Right ventricle myocardium inferior (tissue), 1 donor: ENCODE measurements around the gene APOBEC3A. TPM values are rescaled to one million over a fixed set of nuclear protein-coding genes. Genes with fewer than 3 reads are reported as not detected.
"Not testable (repeated sequence)": the region's sequence is repeated elsewhere in the genome, so short reads cannot be mapped to it uniquely, and the experiment has no call there.

Experiments
- ATAC-seq: fragments of 200-7000 bp; cut with Tn5 transposase; one replicate; pipeline ENCODE4 v1.9.1; 2020; ENCODE audit warnings: mild to moderate bottlenecking, moderate library complexity
- DNase-seq: peaks from one replicate; pipeline ENCODE4 v3.0.0; 2021; ENCODE audit errors: missing footprints
- intact Hi-C: fragments of 100-400 bp; cut with DNase I; formaldehyde crosslinking; loops from one replicate; pipeline ENCODE4 v1.11.0; 2022
- total RNA-seq: library from RNA; stranded (reverse); fragmentation: NEBNext Ultra II Directional; extraction: Animal tissue kit (Norgen Biotek cat#: 25700); gene quantifications from one replicate; pipeline ENCODE4 v1.2.1, GENCODE V29; 2021
- donor health status: DM: no; HTN: yes; CAD: no; lungs with severe emphysema.

The APOBEC3A gene
- total RNA-seq, 1 donor from 2014 or later = 0.78 TPM

DNA sequence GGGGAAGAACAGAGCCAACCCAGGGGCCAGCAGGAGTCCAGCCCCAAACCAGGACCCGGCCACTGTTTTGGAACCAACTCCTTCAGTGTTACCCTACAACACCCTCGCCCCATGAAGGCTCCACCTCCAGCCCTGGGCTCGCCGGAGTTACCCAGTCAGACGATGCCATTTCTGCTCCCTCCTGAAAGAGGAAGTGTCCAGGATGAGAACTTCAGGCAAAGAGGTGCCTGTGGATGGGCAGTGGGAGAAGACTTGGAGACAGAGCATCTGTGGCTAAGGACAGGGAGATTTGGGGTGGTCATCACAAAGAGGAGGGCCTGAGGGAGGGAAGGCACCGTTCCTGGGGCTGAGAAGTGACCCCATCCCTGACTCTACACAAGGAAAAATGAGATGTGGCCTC lies 38.7 kb downstream of the APOBEC3A start:
- intact Hi-C loops = loop anchor here (5.0 kb wide), 1 partner anchor 39 kb away; the partner anchor contains the start of gene APOBEC3A
- no peak for ATAC-seq
- DNase-seq = no peak

DNA sequence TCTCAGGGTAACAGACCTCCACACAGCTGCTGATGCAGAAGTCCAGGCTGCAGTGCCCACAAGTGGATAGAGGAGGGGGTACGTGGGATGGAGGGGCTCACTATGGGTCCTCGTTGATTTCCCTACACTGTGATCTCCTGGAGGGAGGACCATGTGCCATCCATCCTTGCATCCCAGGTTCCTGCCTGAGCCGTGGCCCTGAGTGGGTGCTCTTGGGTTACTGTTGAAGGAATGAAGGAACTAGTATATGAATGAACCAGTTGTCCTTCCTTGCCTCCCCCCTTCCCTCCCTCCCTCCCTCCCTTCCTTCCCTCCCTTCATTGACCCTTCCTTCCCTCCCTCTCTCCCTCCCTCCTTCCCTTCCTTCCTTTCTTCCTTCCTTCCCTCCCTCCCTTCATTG lies 40.1 kb downstream of the APOBEC3A start:
- DNase-seq (no peak), ATAC-seq (no peak)
- intact Hi-C loops = loop anchor here (5.0 kb wide), 1 partner anchor 40 kb away; the partner anchor contains the start of gene APOBEC3A

DNA sequence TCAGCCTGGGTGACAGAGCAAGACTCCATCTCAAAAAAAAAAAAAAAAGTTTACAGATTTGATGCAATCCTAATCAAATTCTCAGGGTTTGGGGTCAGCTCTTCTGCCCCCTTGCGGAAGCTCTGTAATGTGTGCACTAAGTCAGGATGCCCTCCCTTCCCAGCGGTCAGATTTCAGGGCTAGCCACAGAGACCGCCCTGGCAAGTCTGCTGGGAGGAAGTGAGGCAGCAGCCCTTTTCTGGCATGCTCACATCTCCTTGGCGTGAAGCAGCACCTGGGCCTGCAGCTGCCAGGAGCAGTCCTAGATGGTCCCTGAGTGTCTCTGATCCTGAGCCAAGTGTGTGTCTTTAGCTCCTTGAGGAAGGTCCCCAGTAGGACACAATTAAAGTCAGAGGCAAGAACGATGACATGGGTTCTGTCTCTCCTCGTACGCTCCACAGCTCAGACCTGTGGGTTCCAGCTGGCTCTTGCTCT lies 45.8 kb downstream of the APOBEC3A start:
- intact Hi-C loops = loop anchor here (1.0 to 2.0 kb wide), 2 partner anchors 134 to 234 kb away; no protein-coding TSS in a partner anchor
- DNase-seq (peak; percentile 85), ATAC-seq (peak; percentile 89)

DNA sequence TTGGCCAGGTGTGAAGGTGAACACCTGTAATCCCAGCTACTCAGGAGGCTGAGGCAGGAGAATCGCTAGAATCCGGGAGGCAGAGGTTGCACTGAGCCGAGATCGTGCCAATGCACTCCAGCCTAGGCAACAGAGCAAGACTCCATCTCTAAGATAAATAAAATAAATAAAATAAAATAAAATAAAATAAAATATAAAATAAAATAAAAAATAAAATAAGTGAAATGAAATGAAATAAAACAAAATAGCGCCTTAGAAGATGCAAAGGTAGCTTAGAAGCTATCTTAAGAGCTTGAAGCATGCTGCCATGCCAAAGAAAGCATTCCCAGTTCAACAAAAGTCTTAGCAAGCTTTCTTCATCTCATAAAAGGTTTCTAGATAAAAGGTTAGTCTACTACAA lies 49.8 kb downstream of the APOBEC3A start:
- DNase-seq (no peak), ATAC-seq (no peak)
- intact Hi-C loops = loop anchor here (5.0 kb wide), 1 partner anchor 110 kb away; no protein-coding TSS in a partner anchor

DNA sequence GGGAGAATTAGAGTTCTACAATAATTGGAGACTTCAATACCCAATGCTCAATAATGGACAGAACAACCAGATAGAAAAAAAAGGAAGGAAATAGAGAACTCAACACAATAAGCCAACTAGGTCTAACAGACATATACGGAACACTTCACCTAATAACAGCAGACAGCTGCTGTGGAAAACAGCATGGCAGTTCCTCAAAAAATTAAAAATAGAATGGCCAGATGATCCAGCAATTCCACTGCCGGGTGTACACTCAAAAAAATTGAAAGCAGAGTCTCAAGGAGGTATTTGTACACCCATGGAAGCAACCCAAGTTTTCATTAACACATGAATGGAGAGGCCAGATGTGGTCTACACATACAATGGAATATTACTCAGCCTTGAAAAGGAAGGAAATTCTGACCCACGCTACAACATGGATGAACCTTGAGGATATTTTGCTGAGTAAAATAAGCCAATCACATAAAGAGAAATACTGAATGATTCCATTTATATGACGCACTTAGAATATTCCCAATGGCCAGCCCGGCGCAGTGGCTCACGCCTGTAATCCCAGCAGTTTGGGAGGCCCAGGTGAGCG lies 51.0 kb downstream of the APOBEC3A start:
- intact Hi-C loops = loop anchor here (5.0 kb wide), 1 partner anchor 109 kb away; no protein-coding TSS in a partner anchor
- not testable (repeated sequence) for ATAC-seq, DNase-seq

DNA sequence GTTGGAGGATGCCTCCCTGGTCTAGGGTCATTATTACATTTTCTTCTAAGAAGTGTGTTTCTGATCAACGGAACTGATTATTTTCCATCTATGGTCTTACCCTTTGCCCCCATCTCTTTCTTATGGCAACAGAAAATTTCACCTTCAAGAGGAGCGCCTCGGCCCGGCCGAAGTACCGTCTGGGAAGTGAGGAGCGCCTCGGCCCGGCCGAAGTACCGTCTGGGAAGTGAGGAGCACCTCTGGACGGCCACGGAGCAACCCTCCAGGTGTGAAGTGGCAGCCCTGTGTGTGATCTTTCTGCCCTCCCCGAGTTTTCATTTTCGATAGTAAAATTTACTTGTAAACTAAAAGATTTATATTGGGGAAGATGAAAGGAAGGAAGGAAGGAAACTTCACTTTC lies 53.5 kb downstream of the APOBEC3A start:
- intact Hi-C loops = no loop called here
- ATAC-seq (no peak), DNase-seq (no peak)

Other genes with a start within 250 kb of the APOBEC3A start
- 126 TPM for gene SUN2, start 201.6 kb upstream of the APOBEC3A start, total RNA-seq
- 10.0 TPM for gene DNAL4, start 163.5 kb upstream of the APOBEC3A start, total RNA-seq
- gene NPTXR, start 113.6 kb upstream of the APOBEC3A start, total RNA-seq = 19.7 TPM
- 39.3 TPM for gene CBX6, start 85.4 kb upstream of the APOBEC3A start, total RNA-seq
- gene APOBEC3B, start 24.7 kb downstream of the APOBEC3A start, total RNA-seq = 0.78 TPM
- gene APOBEC3C, start 56.6 kb downstream of the APOBEC3A start, total RNA-seq = 27.9 TPM
- gene APOBEC3D, start 63.5 kb downstream of the APOBEC3A start, total RNA-seq = 0.95 TPM
- 6.7 TPM for gene APOBEC3F, start 83.3 kb downstream of the APOBEC3A start, total RNA-seq
- 3.3 TPM for gene APOBEC3G, start 119.7 kb downstream of the APOBEC3A start, total RNA-seq
- gene APOBEC3H, start 139.6 kb downstream of the APOBEC3A start, total RNA-seq = 0.32 TPM
- 66.0 TPM for gene CBX7, start 195.1 kb downstream of the APOBEC3A start, total RNA-seq